ENCODE measurements around the gene THADA. TPM values are rescaled to one million over a fixed set of nuclear protein-coding genes. Genes with fewer than 3 reads are reported as not detected.
"Not testable (repeated sequence)": the region's sequence is repeated elsewhere in the genome, so short reads cannot be mapped to it uniquely, and the experiment has no call there.

Gene THADA
- total RNA-seq, 1 donor from 2014 or later, result 29.3 TPM

DNA sequence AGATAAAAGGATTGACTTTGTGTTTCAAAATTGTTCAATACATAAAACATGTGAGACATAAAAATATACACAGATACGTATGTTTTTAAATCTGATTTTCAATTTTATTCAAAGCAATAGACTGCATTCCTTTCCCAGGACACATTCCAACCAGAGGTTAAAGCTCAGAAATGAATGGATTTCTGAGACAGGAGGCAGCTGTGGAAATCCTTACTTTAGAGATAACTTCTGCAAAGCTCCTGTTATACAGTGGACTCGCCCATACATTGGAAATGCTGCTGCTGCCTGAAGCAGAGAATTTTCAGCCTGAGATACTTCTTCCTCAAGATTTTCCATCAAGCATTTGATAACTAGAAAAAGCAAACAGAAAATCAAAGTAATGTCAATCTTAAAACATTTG lies 43.8 kb downstream of the THADA start:
- Histone ChIP-seq H3K4me3 (no peak overlapping the region), H3K79me2 (ENCODE audit: low read depth) (no peaks in the 10 kb centered on the region), H3K4me1 (peaks cover 12% of the 10 kb centered on the region), H4K20me1 (ENCODE audit: low read depth) (no peaks in the 10 kb centered on the region), H3K36me3 (peaks cover 43% of the 10 kb centered on the region), H2AFZ (replicated peaks) (no peak overlapping the region), H3K4me2 (no peak overlapping the region), H3K9me3 (ENCODE audit: low read depth) (no peaks in the 10 kb centered on the region), H3F3A (ENCODE audit: low read depth) (no peaks in the 10 kb centered on the region), H3K9ac (no peak overlapping the region), H3K27ac (no peak overlapping the region), H3K27me3 (no peaks in the 10 kb centered on the region)
- TF ChIP-seq, protein P1, sequence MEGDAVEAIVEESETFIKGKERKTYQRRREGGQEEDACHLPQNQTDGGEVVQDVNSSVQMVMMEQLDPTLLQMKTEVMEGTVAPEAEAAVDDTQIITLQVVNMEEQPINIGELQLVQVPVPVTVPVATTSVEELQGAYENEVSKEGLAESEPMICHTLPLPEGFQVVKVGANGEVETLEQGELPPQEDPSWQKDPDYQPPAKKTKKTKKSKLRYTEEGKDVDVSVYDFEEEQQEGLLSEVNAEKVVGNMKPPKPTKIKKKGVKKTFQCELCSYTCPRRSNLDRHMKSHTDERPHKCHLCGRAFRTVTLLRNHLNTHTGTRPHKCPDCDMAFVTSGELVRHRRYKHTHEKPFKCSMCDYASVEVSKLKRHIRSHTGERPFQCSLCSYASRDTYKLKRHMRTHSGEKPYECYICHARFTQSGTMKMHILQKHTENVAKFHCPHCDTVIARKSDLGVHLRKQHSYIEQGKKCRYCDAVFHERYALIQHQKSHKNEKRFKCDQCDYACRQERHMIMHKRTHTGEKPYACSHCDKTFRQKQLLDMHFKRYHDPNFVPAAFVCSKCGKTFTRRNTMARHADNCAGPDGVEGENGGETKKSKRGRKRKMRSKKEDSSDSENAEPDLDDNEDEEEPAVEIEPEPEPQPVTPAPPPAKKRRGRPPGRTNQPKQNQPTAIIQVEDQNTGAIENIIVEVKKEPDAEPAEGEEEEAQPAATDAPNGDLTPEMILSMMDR (IDR thresholded peaks at IDR 0.05), result no peak
- TF ChIP-seq EZH2 (IDR thresholded peaks at IDR 0.05) (no peak), EZH2phosphoT487 (IDR thresholded peaks at IDR 0.05) (no peak)
- H3K27ac Mint-ChIP-seq, result no peak overlapping the region
- H3K27me3 Mint-ChIP-seq (ENCODE audit: insufficient read depth, low read depth), result no peaks in the 10 kb centered on the region
- peaks cover 40% of the 10 kb centered on the region for H3K36me3 Mint-ChIP-seq
- no peak for DNase-seq (ENCODE audit: low spot score)
- H3K9me3 Mint-ChIP-seq, result peaks cover 16% of the 10 kb centered on the region
- no peak overlapping the region for H3K4me3 Mint-ChIP-seq
- peaks cover 11% of the 10 kb centered on the region for H3K4me1 Mint-ChIP-seq

DNA sequence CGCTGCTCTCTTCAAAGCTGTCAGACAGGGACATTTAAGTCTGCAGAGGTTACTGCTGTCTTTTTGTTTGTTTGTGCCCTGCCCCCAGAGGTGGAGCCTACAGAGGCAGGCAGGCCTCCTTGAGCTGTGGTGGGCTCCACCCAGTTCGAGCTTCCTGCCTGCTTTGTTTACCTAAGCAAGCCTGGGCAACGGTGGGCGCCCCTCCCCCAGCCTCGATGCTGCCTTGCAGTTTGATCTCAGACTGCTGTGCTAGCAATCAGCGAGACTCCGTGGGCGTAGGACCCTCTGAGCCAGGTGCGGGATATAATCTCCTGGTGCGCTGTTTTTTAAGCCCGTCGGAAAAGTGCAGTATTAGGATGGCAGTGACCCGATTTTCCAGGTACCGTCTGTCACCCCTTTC lies 47.5 kb downstream of the THADA start:
- H3K4me2 ChIP-seq; H4K20me1 ChIP-seq (ENCODE audit: low read depth); H3K4me3 ChIP-seq; H3K27me3 ChIP-seq; DNase-seq (ENCODE audit: low spot score); H3K79me2 ChIP-seq (ENCODE audit: low read depth); H3K27ac ChIP-seq; H3F3A ChIP-seq (ENCODE audit: low read depth); H3K4me1 Mint-ChIP-seq; H2AFZ ChIP-seq (replicated peaks); H3K9ac ChIP-seq; H3K27me3 Mint-ChIP-seq (ENCODE audit: insufficient read depth, low read depth); H3K27ac Mint-ChIP-seq; H3K9me3 ChIP-seq (ENCODE audit: low read depth); H3K4me3 Mint-ChIP-seq; H3K4me1 ChIP-seq: not testable (repeated sequence)
- H3K9me3 Mint-ChIP-seq, result peaks cover 16% of the 10 kb centered on the region
- peaks cover 38% of the 10 kb centered on the region for H3K36me3 Mint-ChIP-seq
- peaks cover 25% of the 10 kb centered on the region for H3K36me3 ChIP-seq

DNA sequence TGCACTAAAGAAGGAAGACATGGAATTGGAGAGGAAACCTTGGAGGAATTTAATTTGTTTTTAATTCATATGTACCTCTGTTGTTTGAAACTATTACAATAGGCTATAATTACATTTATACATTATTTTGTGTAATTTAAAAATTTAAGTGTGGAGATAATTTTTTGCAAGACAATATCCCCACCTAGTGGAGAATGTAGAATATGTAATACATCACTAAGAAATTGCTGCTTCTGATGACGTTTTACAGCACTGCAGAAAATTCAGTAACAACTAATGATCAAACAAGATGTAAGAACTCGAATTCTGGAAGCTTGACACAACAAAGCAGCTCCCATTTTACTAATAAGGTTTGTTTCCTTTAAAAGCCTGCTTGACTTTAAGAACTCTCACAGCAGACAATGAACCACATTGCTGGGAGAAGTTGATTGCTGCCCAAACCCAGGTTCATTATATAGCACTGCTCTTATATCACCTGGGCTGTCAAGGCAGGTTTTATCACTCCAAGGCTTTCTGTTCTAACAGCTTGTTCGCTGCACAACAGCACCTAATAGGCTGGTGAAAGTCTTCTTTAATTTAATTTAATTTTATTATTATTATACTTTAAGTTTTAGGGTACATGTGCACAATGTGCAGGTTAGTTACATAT lies 53.4 kb downstream of the THADA start:
- Histone ChIP-seq H3K27me3 (no peaks in the 10 kb centered on the region), H3K4me1 (no peaks in the 10 kb centered on the region), H4K20me1 (ENCODE audit: low read depth) (no peaks in the 10 kb centered on the region), H3K79me2 (ENCODE audit: low read depth) (no peaks in the 10 kb centered on the region), H3K9ac (no peak overlapping the region), H3K4me2 (no peak overlapping the region), H3F3A (ENCODE audit: low read depth) (no peaks in the 10 kb centered on the region), H3K4me3 (no peak overlapping the region), H3K36me3 (peaks cover 3% of the 10 kb centered on the region), H3K27ac (no peak overlapping the region), H2AFZ (replicated peaks) (no peak overlapping the region), H3K9me3 (ENCODE audit: low read depth) (no peaks in the 10 kb centered on the region)
- no peaks in the 10 kb centered on the region for H3K4me1 Mint-ChIP-seq
- no peak overlapping the region for H3K4me3 Mint-ChIP-seq
- TF ChIP-seq, protein P1 (IDR thresholded peaks at IDR 0.05), result peak; percentile 67
- TF ChIP-seq EZH2 (IDR thresholded peaks at IDR 0.05), result no peak
- H3K27ac Mint-ChIP-seq, result no peak overlapping the region
- peaks cover 4% of the 10 kb centered on the region for H3K36me3 Mint-ChIP-seq
- H3K27me3 Mint-ChIP-seq (ENCODE audit: insufficient read depth, low read depth), result no peaks in the 10 kb centered on the region
- DNase-seq (ENCODE audit: low spot score), result peak; percentile 27
- peaks cover 4% of the 10 kb centered on the region for H3K9me3 Mint-ChIP-seq

DNA sequence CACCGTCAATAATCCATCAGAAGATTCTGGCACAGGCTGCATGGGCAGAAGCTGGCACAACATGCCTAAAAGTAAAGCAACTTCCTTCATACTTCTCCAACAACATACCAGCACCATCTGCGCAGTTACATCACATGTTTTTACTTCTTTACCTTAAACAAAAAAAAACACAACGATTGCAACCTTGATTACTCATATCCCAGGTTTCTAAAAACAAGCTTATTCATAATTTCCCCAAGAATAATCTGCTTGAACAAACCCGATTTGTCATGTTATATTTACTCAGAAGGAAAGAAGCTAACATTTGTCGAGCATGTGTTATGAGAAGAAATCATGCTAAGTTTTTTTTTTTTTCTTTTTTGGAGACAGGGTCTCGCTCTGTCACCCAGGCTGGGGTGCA lies 54.7 kb downstream of the THADA start:
- no peaks in the 10 kb centered on the region for H3K9me3 Mint-ChIP-seq
- H3K4me3 Mint-ChIP-seq, result no peak overlapping the region

More for the DNA sequence above, 54.7 kb downstream of the THADA start:
- Histone ChIP-seq H3K79me2 (ENCODE audit: low read depth) (no peaks in the 10 kb centered on the region), H3K9ac (no peak overlapping the region), H3K36me3 (peaks cover 3% of the 10 kb centered on the region), H3K4me2 (no peak overlapping the region), H3K27me3 (no peaks in the 10 kb centered on the region), H4K20me1 (ENCODE audit: low read depth) (no peaks in the 10 kb centered on the region), H3K9me3 (ENCODE audit: low read depth) (no peaks in the 10 kb centered on the region), H3K27ac (no peak overlapping the region), H3F3A (ENCODE audit: low read depth) (no peaks in the 10 kb centered on the region), H3K4me3 (no peak overlapping the region), H3K4me1 (no peaks in the 10 kb centered on the region), H2AFZ (replicated peaks) (no peak overlapping the region)
- no peaks in the 10 kb centered on the region for H3K4me1 Mint-ChIP-seq
- no peak overlapping the region for H3K27ac Mint-ChIP-seq
- peaks cover 1% of the 10 kb centered on the region for H3K36me3 Mint-ChIP-seq
- no peak for TF ChIP-seq EZH2 (IDR thresholded peaks at IDR 0.05)
- TF ChIP-seq, protein P1 (IDR thresholded peaks at IDR 0.05), result no peak
- TF ChIP-seq EZH2phosphoT487 (IDR thresholded peaks at IDR 0.05), result no peak
- H3K27me3 Mint-ChIP-seq (ENCODE audit: insufficient read depth, low read depth), result no peaks in the 10 kb centered on the region
- DNase-seq (ENCODE audit: low spot score), result no peak

Measured in neural progenitor cell (in vitro differentiated cells).